Hematopoietic multipotent progenitor cell treated with erythropoietin and hydrocortisone succinate and interleukin-3 and kit ligand, for 8 days (in vitro differentiated cells): ENCODE measurements around the gene ABHD12B.
"Not testable (repeated sequence)": the region's sequence is repeated elsewhere in the genome, so short reads cannot be mapped to it uniquely, and the experiment has no call there.

Source experiments
- DNase-seq: peaks from one replicate; pipeline ENCODE4 v3.0.0-alpha.2; 2015

The ABHD12B gene

GRCh38 chr14:50937325-50937724, 65.5 kb downstream of the ABHD12B start:
- DNase-seq = no peak

- DNase-seq = no peak
Measured at GRCh38 chr14:50937800-50938199, 65.9 kb downstream of the ABHD12B start.

GRCh38 chr14:50941151-50941550, 69.3 kb downstream of the ABHD12B start:
- peak; percentile 14 for DNase-seq

GRCh38 chr14:50941638-50942037, 69.8 kb downstream of the ABHD12B start:
- not testable (repeated sequence) for DNase-seq

- peak; percentile 32 for DNase-seq
Measured at GRCh38 chr14:50943261-50943942, 71.5 kb downstream of the ABHD12B start.

GRCh38 chr14:50943943-50944646, 72.2 kb downstream of the ABHD12B start, which contains the start of gene PYGL:
Gene PYGL, minus strand, starts transcription at chr14:50944483. Its CDS starts 80 bp downstream, at chr14:50944403.
- peak; percentile 64 for DNase-seq

- DNase-seq = peak; percentile 38
Measured at GRCh38 chr14:50944647-50945413, 73.0 kb downstream of the ABHD12B start.

- no peak for DNase-seq
Measured at GRCh38 chr14:50946234-50946935, 74.5 kb downstream of the ABHD12B start.

GRCh38 chr14:50947446-50947845, 75.6 kb downstream of the ABHD12B start:
- no peak for DNase-seq

GRCh38 chr14:50948205-50948604, 76.4 kb downstream of the ABHD12B start:
- no peak for DNase-seq

- no peak for DNase-seq
Measured at GRCh38 chr14:50951032-50951431, 79.2 kb downstream of the ABHD12B start.

- DNase-seq = no peak
Measured at GRCh38 chr14:50953502-50953901, 81.6 kb downstream of the ABHD12B start.
